ENCODE data around the gene SS18L1.

Gene SS18L1

GRCh38 chr20:62177307-62177706, 33.7 kb downstream of the SS18L1 start:
- no peak overlapping the region for H3K4me3 ChIP-seq (ENCODE audit: control insufficient read depth in 1 of 7, extremely low read depth in 1 of 7, insufficient read depth in 4 of 7, low read depth in 2 of 7, low read length in 6 of 7)
- WGBS (ENCODE audit: insufficient coverage), result 98% methylated on average over 7 of the region's 9 CpGs
- no peak overlapping the region for H3K27ac ChIP-seq (ENCODE audit: insufficient read depth in 1 of 2, low read depth in 1 of 2, low read length in 2 of 2, poor library complexity in 1 of 2, severe bottlenecking in 2 of 2)
- H3K36me3 ChIP-seq (ENCODE audit: control insufficient read depth in 4 of 4, insufficient read depth in 4 of 4, low read length in 3 of 4), result peaks cover 8 to 50% (median 27%) of the 10 kb centered on the region in 4 experiments
- no peak for DNase-seq
- peaks cover 4 to 8% (median 6%) of the 10 kb centered on the region in 4 experiments for H3K4me1 ChIP-seq (ENCODE audit: control extremely low read depth in 1 of 4, control insufficient read depth in 4 of 4, insufficient read depth in 4 of 4, low read length in 3 of 4)
- no peaks in the 10 kb centered on the region for H3K9me3 ChIP-seq (ENCODE audit: control extremely low read depth in 1 of 5, control insufficient read depth in 4 of 5, insufficient read depth in 2 of 5, low read depth in 1 of 5, low read length in 4 of 5)
- H3K27me3 ChIP-seq (replicated peaks in 2 of 5; ENCODE audit: control insufficient read depth in 4 of 5, insufficient read depth in 5 of 5, low read length in 4 of 5), result no peaks in the 10 kb centered on the region
- CTCF ChIA-PET, result interaction anchor here (1.4 kb wide), 1 partner anchor 10 kb away, joined by 4 read pairs; no protein-coding TSS in a partner anchor
- POLR2A ChIA-PET, result no interaction called here

GRCh38 chr20:62178316-62179161, 35.0 kb downstream of the SS18L1 start:
- peaks cover 6 to 15% (median 10%) of the 10 kb centered on the region in 4 experiments for H3K4me1 ChIP-seq (ENCODE audit: control extremely low read depth in 1 of 4, control insufficient read depth in 4 of 4, insufficient read depth in 4 of 4, low read length in 3 of 4)
- H3K27ac ChIP-seq (ENCODE audit: insufficient read depth in 1 of 2, low read depth in 1 of 2, low read length in 2 of 2, poor library complexity in 1 of 2, severe bottlenecking in 2 of 2), result no peak overlapping the region
- H3K27me3 ChIP-seq (replicated peaks in 2 of 5; ENCODE audit: control insufficient read depth in 4 of 5, insufficient read depth in 5 of 5, low read length in 4 of 5), result no peaks in the 10 kb centered on the region
- no peak overlapping the region for H3K4me3 ChIP-seq (ENCODE audit: control insufficient read depth in 1 of 7, extremely low read depth in 1 of 7, insufficient read depth in 4 of 7, low read depth in 2 of 7, low read length in 6 of 7)
- H3K36me3 ChIP-seq (ENCODE audit: control insufficient read depth in 4 of 4, insufficient read depth in 4 of 4, low read length in 3 of 4), result peaks cover 8 to 46% (median 22%) of the 10 kb centered on the region in 4 experiments
- DNase-seq, result no peak
- ChIA-PET CTCF (interaction anchor here (0.5 kb wide), 1 partner anchor 9 kb away, joined by 3 read pairs; no protein-coding TSS in a partner anchor), POLR2A (no interaction called here)
- WGBS (ENCODE audit: insufficient coverage), result 98% methylated on average over 14 of the region's 19 CpGs
- H3K9me3 ChIP-seq (ENCODE audit: control extremely low read depth in 1 of 5, control insufficient read depth in 4 of 5, insufficient read depth in 2 of 5, low read depth in 1 of 5, low read length in 4 of 5), result no peaks in the 10 kb centered on the region

GRCh38 chr20:62179162-62179504, 35.6 kb downstream of the SS18L1 start:
- DNase-seq, result no peak
- CTCF ChIA-PET, result no interaction called here
- Histone ChIP-seq H3K4me1 (ENCODE audit: control extremely low read depth in 1 of 4, control insufficient read depth in 4 of 4, insufficient read depth in 4 of 4, low read length in 3 of 4) (peaks cover 9 to 18% (median 13%) of the 10 kb centered on the region in 4 experiments), H3K27ac (ENCODE audit: insufficient read depth in 1 of 2, low read depth in 1 of 2, low read length in 2 of 2, poor library complexity in 1 of 2, severe bottlenecking in 2 of 2) (no peak overlapping the region), H3K27me3 (replicated peaks in 2 of 5; ENCODE audit: control insufficient read depth in 4 of 5, insufficient read depth in 5 of 5, low read length in 4 of 5) (no peaks in the 10 kb centered on the region), H3K4me3 (ENCODE audit: control insufficient read depth in 1 of 7, extremely low read depth in 1 of 7, insufficient read depth in 4 of 7, low read depth in 2 of 7, low read length in 6 of 7) (no peak overlapping the region), H3K9me3 (ENCODE audit: control extremely low read depth in 1 of 5, control insufficient read depth in 4 of 5, insufficient read depth in 2 of 5, low read depth in 1 of 5, low read length in 4 of 5) (no peaks in the 10 kb centered on the region), H3K36me3 (ENCODE audit: control insufficient read depth in 4 of 4, insufficient read depth in 4 of 4, low read length in 3 of 4) (peaks cover 8 to 42% (median 22%) of the 10 kb centered on the region in 4 experiments)
- WGBS (ENCODE audit: insufficient coverage), result 88% methylated on average over 7 of the region's 14 CpGs
- POLR2A ChIA-PET, result no interaction called here

- peak overlapping the region in 1 of 2 experiments; percentile 99 for H3K27ac ChIP-seq (ENCODE audit: insufficient read depth in 1 of 2, low read depth in 1 of 2, low read length in 2 of 2, poor library complexity in 1 of 2, severe bottlenecking in 2 of 2)
- H3K36me3 ChIP-seq (ENCODE audit: control insufficient read depth in 4 of 4, insufficient read depth in 4 of 4, low read length in 3 of 4), result peaks cover 2 to 23% (median 7%) of the 10 kb centered on the region in 4 experiments
- WGBS (ENCODE audit: insufficient coverage), result 100% methylated on average over 1 of the region's 2 CpGs
- H3K4me3 ChIP-seq (ENCODE audit: control insufficient read depth in 1 of 7, extremely low read depth in 1 of 7, insufficient read depth in 4 of 7, low read depth in 2 of 7, low read length in 6 of 7), result peak overlapping the region in 6 of 7 experiments; percentile 12 to 99 (median 86)
- CTCF ChIA-PET, result no interaction called here
- H3K27me3 ChIP-seq (replicated peaks in 2 of 5; ENCODE audit: control insufficient read depth in 4 of 5, insufficient read depth in 5 of 5, low read length in 4 of 5), result no peaks in the 10 kb centered on the region
- peaks cover 9 to 22% (median 15%) of the 10 kb centered on the region in 4 experiments for H3K4me1 ChIP-seq (ENCODE audit: control extremely low read depth in 1 of 4, control insufficient read depth in 4 of 4, insufficient read depth in 4 of 4, low read length in 3 of 4)
- H3K9me3 ChIP-seq (ENCODE audit: control extremely low read depth in 1 of 5, control insufficient read depth in 4 of 5, insufficient read depth in 2 of 5, low read depth in 1 of 5, low read length in 4 of 5), result no peaks in the 10 kb centered on the region
- DNase-seq, result no peak
- POLR2A ChIA-PET, result no interaction called here
Measured at GRCh38 chr20:62181808-62182207, 38.2 kb downstream of the SS18L1 start.

- H3K4me1 ChIP-seq (ENCODE audit: control extremely low read depth in 1 of 4, control insufficient read depth in 4 of 4, insufficient read depth in 4 of 4, low read length in 3 of 4), result peaks cover 9 to 22% (median 15%) of the 10 kb centered on the region in 4 experiments
- H3K4me3 ChIP-seq (ENCODE audit: control insufficient read depth in 1 of 7, extremely low read depth in 1 of 7, insufficient read depth in 4 of 7, low read depth in 2 of 7, low read length in 6 of 7), result peak within 1 kb of the TSS; percentile 72 to 99 (median 87)
- DNase-seq, result peak; percentile 95 to 97 (median 97)
- under 1% methylated on average over 86 of the region's 96 CpGs for WGBS (ENCODE audit: insufficient coverage)
- CTCF ChIA-PET, result no interaction called here
- POLR2A ChIA-PET, result no interaction called here
- no peaks in the 10 kb centered on the region for H3K9me3 ChIP-seq (ENCODE audit: control extremely low read depth in 1 of 5, control insufficient read depth in 4 of 5, insufficient read depth in 2 of 5, low read depth in 1 of 5, low read length in 4 of 5)
- peak within 1 kb of the TSS; percentile 97 to 99 for H3K27ac ChIP-seq (ENCODE audit: insufficient read depth in 1 of 2, low read depth in 1 of 2, low read length in 2 of 2, poor library complexity in 1 of 2, severe bottlenecking in 2 of 2)
- no peaks in the 10 kb centered on the region for H3K27me3 ChIP-seq (replicated peaks in 2 of 5; ENCODE audit: control insufficient read depth in 4 of 5, insufficient read depth in 5 of 5, low read length in 4 of 5)
- peaks cover 2 to 16% (median 6%) of the 10 kb centered on the region in 4 experiments for H3K36me3 ChIP-seq (ENCODE audit: control insufficient read depth in 4 of 4, insufficient read depth in 4 of 4, low read length in 3 of 4)
Measured at GRCh38 chr20:62182469-62183425, 39.2 kb downstream of the SS18L1 start, which contains the start of gene MTG2. Gene MTG2, plus strand, starts transcription at chr20:62183028. Its CDS starts 10,393 bp downstream, at chr20:62193421.

- Histone ChIP-seq H3K36me3 (ENCODE audit: control insufficient read depth in 4 of 4, insufficient read depth in 4 of 4, low read length in 3 of 4) (peaks cover 2 to 14% (median 5%) of the 10 kb centered on the region in 4 experiments), H3K4me1 (ENCODE audit: control extremely low read depth in 1 of 4, control insufficient read depth in 4 of 4, insufficient read depth in 4 of 4, low read length in 3 of 4) (peaks cover 9 to 22% (median 15%) of the 10 kb centered on the region in 4 experiments), H3K4me3 (ENCODE audit: control insufficient read depth in 1 of 7, extremely low read depth in 1 of 7, insufficient read depth in 4 of 7, low read depth in 2 of 7, low read length in 6 of 7) (peak overlapping the region; percentile 72 to 99 (median 87)), H3K9me3 (ENCODE audit: control extremely low read depth in 1 of 5, control insufficient read depth in 4 of 5, insufficient read depth in 2 of 5, low read depth in 1 of 5, low read length in 4 of 5) (no peaks in the 10 kb centered on the region), H3K27me3 (replicated peaks in 2 of 5; ENCODE audit: control insufficient read depth in 4 of 5, insufficient read depth in 5 of 5, low read length in 4 of 5) (no peaks in the 10 kb centered on the region), H3K27ac (ENCODE audit: insufficient read depth in 1 of 2, low read depth in 1 of 2, low read length in 2 of 2, poor library complexity in 1 of 2, severe bottlenecking in 2 of 2) (peak overlapping the region; percentile 97 to 99)
- ChIA-PET POLR2A (no interaction called here), CTCF (no interaction called here)
- 43% methylated on average over 18 of the region's 25 CpGs for WGBS (ENCODE audit: insufficient coverage)
- no peak for DNase-seq
Measured at GRCh38 chr20:62183426-62184142, 40.0 kb downstream of the SS18L1 start.
